ENCODE measurements around the gene FREM1.

Gene FREM1

GRCh38 chr9:14813336-14814248, 96.6 kb downstream of the FREM1 start:
- DNase-seq = no peak

DNA sequence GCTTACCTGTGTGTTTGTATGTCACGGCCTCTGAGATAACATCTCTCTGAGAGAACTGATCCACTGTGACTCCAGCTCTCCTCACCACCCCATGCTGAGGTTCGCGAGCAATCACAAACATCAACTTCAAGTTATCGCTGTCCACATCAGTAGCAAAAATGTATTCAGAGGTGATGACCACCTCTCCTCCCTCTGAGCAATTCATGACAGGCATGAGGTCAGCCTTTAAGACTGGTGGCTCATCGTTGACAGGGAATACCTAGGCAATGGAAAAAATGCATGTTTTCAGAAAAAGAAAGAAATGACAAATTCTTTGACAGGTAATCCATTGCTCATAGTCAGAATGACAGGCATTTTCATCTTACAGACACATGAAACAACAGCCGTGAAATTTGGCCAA, 97.4 kb downstream of the FREM1 start:
- no peak for DNase-seq

DNA sequence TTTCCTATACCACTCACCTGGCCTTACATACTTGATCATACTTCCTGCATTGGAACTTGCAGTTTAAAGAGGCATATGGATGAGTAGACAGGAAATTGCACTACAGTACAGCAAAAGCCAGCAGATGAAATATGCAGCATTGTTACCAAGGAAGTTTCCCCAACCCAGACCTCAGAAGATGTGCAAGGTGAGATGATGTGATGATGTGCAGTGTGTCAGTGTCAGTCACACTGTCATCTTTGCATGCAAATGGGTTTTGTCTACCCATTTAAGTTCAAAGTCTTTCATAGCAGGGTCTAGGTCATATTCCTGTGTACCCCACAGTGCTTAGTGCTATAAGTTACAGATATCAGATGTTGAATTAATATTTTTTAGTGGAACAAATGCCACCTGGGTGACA, 98.4 kb downstream of the FREM1 start:
- DNase-seq = no peak

DNA sequence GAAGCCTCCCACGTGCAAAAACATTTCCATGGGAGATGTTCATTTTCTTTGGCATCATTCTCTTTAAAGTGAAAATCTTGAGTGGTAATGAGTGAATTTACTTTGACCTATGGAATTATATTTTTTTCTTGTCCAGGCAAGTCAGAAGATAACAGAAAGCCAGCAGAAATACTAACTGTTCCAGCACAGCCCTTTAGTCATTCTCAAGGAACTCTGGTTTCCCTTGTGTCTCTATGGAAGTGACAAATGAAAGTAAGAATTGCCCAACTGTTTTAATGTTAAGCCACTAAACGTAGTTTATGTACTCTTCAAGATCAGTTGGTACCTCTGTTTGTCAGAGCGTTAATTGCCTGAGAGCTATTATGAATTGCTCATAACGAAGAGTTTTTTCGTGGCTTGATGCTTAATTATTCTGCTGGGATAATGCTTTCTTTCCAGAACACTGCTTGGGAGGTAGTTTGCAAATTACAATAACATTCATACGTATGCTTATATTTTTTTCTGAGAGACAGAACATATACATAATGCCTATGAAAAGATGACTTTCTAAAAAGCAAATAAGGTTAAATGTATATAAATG, 103.2 kb downstream of the FREM1 start:
- DNase-seq = no peak

DNA sequence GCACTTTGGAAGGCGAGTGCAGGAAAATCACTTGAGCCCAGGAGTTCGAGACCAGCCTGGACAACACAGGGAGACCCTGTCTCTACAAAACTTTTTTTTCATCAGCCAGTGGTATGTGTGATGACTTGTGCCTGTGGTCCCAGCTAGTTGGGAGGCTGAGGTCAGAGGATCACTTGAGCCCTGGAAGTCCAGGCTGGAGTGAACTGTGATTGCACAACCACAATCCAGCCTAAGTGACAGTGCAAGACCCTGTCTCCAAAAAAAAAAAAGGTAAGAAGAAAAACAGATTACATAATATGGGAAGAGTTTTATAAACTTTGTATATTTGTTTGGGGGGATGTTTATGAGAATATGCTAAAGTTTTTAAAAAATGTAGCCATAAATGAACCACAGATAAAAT, 111.2 kb downstream of the FREM1 start:
- no peak for DNase-seq

DNA sequence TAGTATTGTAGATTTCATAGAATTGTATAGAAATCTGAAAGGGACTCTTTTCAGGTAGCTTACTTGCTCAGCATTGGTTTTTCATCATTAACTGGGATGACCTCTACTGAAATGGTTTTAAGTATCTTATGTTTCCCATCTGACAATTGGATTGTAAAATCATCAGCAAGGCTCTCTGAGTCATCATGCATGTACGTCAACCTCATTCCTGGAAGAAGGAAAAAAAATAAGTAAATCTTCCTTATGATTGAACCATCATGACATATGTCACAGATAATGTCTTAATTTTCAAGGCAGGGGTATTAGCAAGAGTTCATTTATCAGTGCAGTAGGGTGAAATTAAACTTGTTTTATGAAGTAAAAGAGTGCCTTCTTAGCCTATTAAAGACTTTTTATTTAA, 112.8 kb downstream of the FREM1 start:
- no peak for DNase-seq

GRCh38 chr9:14793389-14793788, 116.8 kb downstream of the FREM1 start:
- DNase-seq = no peak

GRCh38 chr9:14790628-14791027, 119.6 kb downstream of the FREM1 start:
- no peak for DNase-seq

GRCh38 chr9:14788846-14789245, 121.4 kb downstream of the FREM1 start:
- no peak for DNase-seq

- DNase-seq = no peak
Observed at GRCh38 chr9:14783358-14783757, 126.9 kb downstream of the FREM1 start.

DNA sequence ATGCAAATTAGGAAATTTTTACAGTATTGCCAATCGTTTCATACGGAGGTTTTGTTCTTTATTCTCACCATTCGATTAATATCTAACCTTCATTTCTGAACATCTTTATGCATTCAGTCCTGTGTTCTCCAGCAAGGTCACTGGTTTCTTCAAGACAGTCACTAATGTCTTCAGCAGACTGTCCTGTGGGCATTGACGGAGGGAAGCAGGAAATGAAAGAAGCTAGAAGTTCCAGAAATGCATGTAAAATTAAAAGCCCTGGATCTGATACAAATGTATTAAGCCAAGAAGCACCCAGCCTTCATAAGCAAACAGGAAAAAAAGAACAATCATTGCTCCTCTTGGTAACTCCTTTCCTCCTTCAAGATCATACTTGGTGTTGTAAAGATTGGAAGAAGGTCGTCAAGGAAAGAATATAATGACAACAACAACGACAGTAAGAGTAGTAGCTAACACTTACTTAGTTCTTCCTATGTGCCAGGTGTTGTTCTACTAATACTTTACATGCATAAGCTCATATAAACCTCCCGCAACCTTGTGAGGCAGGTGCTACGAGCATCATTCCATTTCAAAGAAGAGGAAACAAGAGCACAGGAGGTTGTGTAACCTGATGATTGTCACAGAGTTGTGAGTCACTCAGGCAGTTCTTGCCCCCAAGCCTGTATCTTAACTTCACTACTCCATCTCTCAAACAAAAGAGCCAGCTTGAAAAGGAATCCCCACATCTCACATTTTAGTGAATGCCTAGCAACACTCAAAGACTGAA, 127.8 kb downstream of the FREM1 start:
- DNase-seq = no peak

DNA sequence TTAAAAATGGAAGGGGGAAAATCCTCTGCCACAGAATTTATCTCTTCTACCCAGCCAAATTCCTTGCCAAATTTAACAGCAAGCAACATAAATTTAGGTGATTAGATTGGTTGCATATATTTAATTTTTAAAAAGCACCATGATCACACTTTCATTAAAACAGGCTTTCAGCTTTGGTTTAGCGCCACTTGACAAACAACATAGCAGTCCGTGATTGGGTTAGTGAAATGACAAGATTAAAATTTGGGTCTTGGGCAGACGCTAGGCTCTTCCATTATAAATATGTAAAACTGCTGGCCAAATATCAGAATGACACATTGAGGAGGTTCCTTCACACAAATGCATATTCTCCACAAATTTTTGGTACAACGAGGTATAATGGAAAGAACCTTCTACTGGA, 129.5 kb downstream of the FREM1 start:
- no peak for DNase-seq

DNA sequence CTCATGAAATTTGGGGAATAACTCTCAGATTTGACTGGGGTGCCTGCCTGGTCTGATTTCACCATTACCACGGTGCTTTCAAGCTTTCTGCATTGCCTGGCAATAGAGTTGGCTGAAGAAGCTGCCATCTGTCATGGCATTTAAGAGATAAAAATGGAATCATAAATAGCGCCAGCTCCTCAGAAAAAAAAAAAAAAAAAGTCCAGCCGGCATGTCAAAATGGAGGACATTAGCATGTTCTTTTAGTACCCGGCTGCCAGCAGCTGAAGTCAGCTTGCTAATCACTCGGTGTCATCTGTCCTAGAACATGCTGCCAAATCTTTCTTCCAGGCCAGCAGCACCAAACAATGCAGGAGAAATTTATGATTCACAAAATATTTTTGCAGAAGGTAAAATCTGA, 130.0 kb downstream of the FREM1 start:
- DNase-seq = no peak

GRCh38 chr9:14779566-14780022, 130.6 kb downstream of the FREM1 start:
- no peak for DNase-seq

DNA sequence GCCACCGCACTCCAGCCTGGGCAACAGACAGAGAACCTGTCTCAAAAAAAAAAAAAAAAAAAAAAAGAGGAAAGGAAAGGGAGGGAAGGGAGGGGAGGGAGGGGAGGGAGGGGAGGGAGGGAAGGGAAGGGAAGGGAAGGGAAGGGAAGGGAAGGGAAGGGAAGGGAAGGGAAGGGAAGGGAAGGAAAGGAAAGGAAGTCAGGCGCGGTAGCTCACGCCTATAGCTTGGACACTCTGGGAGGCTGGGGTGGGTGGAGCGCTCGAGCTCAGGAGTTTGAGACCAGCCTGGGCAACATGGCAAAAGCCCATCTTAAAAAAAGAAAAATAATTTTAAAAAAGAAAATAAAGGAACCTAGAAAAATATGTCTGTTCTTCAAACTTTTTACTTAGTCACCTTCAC, 131.7 kb downstream of the FREM1 start:
- no peak for DNase-seq

DNA sequence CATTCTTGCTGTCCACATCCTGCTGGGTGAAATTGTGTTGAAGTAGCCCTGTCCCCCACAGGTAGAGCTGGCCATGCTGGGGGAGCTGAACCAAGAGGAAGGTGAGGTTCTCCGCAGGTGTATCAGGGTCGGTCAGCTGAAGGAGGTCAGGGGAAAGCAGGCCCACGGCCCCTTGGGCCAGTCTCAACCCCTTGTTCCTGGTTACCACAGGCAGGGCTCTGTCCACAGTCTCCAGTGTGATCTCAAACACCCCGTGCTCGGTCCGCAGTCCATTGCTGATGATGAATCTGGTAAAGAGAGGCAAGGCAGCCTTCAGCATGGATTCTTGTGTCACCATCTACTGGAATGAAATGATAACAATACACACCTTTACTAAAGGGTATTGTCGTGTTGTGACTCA, 134.3 kb downstream of the FREM1 start:
- no peak for DNase-seq

DNA sequence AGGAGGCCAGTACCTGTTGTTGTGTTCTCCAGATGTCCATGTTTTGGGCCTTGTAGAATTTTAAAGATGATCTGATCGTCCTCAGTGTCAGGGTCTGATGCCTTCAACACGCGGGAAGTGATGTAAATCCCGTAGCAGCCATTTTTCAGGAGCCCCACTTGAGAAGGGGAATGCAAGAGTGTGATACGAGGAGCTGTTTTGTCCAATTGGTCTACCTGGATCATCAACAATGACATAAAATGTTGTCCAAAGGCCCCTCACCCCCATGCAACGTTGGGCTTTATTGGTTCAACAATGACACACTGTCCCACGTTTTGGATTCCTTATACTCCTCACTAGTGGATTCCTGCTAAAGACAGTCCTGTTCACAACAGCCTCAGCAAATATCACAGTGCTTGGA, 139.6 kb downstream of the FREM1 start:
- no peak for DNase-seq

GRCh38 chr9:14769230-14769571, 141.0 kb downstream of the FREM1 start:
- no peak for DNase-seq

DNA sequence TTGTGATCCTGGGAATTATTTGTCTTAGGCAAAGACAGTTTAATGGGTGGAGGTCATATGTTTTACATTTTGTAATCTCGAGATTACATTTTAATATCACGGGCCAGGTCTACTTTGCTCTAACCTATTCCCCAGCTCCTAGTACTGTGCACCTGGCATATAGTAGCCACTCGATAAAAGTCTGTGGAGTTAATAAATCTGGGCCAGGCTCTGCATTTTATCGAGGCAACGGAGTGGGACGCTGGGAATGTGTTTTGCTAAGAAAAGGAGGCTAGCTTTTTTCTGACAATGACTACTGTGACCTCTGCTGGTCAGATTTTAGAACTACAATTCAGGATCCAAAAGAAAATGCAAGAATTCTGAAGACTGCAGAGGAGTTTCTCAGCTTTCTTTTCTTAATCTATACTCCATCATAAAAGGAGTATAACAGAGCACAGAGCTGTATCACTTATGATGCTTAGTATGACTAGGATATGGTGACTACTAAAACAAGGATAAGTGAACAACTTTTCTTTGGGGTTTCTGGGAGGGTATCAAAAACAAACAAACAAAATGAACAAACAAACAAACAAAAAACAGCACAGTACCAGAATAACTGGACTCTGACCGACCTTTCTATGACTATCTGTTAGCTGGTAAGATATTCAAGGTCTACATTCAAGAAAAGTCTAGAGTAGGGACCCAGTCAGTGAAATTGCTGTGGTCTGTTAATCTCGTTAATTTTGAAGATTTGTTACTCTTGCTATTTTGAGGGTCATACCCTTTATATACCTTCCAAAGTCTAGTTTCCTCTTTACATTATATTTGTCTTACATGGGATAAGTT, 141.6 kb downstream of the FREM1 start:
- DNase-seq = no peak

- DNase-seq = no peak
Observed at GRCh38 chr9:14766299-14766698, 143.9 kb downstream of the FREM1 start.

GRCh38 chr9:14761584-14761983, 148.6 kb downstream of the FREM1 start:
- no peak for DNase-seq

GRCh38 chr9:14760060-14760459, 150.2 kb downstream of the FREM1 start:
- DNase-seq = no peak

DNA sequence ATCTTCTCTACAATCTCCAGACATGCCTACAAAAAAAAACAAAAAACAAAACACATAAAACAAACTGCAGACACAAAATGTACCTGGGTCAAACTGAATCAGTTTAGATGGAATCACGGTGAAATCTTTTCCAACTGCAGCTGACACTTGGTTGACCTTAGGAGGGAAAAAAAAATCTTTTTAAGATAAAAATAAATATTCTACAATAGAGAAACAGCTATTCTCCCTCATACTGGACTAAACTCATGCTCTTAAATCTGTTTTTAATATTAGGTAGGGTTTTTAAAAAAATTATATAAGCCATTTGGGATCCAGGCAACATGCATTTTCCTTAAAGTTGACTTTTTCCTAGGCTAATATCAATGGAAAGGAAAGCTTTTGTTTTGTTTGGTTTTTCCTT, 153.9 kb downstream of the FREM1 start:
- DNase-seq = no peak
